GM19324 (cell line): ENCODE results near the gene MCM3AP.
A peak's percentile ranks its signal among the peaks of the same experiment; 100 is the strongest.

Source experiments
- ATAC-seq: cut with Tn5 transposase; IDR thresholded peaks from one replicate; pipeline ENCODE4 v1.9.1; 2021; ENCODE audit warnings: mild to moderate bottlenecking, moderate library complexity; ENCODE audit not compliant: unreplicated experiment, low FRiP score

Gene MCM3AP

DNA sequence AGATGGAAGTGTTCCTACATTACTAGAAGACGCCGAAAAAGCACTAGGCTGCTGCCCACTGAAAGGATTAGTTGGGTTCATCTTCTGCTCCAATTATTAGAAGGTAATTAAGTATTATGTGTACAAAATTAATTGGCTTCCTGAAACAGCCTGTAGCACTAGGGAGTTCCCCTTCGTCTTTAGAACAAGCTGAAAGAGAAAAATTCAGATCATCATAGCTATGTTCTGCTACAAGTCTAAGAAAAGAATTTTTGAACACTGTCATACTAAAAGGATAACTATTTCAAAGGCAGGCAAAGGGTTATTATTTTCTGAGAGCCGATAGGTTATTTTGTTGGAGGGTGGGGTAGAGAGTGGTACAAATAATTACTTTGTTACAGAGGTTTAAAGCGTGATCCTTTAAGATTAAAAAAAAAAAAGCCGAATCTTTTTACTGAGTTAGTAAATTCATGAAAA is at the start of gene MCM3AP:
Gene MCM3AP, minus strand, starts transcription at position 406 of the 456 bp plus-strand sequence. Its CDS starts 325 bp downstream, at position 81.
- no peak for ATAC-seq

DNA sequence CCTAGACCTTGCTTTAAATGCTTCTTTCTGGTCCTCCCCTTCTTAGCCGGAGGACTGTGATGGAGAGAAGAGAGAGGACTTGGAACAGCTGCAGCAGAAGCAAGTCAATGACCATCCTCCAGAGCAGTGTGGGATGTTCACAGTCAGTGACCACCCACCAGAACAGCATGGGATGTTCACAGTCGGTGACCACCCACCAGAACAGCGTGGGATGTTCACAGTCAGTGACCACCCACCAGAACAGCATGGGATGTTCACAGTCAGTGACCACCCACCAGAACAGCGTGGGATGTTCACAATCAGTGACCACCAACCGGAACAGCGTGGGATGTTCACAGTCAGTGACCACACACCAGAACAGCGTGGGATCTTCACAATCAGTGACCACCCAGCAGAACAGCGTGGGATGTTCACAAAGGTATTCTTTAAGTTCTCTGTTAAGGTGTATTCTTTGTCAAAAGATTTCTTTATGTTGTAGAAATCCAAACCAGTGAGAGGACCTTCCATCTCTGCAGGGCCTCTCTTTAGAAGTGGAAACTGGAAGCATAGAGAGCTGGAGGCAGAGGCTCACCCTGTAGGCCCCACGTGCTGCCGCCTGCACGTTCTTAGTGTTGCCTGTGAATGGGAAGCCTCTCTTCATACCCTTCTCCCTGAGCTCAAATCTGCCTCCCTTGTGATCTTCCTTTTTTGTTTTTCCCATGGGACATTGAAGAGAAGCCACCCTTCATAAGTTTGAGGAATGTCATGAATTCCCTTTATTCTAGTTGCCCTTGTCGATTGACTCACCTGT is 49.1 kb upstream of the MCM3AP start:
- no peak for ATAC-seq

DNA sequence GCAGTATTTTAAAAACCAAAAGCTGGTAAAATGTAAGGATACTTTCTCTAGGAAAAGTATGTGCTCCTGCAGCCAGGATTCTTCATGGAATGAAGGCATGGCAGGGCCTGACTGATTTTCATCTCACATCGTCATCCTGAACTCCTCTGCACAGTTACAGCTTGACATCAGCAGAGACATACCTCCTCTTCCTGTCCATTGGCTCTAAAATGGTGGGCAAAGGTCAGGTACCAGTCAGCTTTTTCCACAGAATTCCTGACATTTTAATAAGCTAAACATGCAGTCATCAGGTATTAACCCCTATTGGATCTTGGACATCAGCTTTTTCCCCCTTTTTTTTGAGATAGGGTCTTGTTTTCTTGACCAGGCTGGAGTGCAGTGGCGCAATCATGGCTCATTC is 44.4 kb upstream of the MCM3AP start:
- no peak for ATAC-seq

DNA sequence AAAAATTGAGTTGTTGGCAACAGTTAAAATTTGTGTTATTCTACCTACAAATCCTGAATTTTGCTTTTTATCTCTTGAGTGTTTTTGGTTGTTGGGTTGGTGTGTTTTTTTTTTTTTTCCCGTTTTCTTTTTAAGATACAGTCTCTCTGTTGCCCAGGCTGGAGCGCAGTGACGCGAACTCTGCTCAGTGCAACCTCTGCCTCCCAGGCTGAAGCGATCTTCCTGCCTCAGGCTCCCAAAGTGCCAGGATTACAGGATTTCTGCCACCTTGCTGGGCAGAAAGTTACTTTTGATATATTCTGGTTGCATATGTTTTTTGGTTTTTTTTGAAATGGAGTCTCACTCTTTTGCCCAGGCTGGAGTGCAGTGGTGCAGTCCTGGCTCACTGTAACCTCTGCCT is 42.7 kb upstream of the MCM3AP start:
- ATAC-seq = no peak

DNA sequence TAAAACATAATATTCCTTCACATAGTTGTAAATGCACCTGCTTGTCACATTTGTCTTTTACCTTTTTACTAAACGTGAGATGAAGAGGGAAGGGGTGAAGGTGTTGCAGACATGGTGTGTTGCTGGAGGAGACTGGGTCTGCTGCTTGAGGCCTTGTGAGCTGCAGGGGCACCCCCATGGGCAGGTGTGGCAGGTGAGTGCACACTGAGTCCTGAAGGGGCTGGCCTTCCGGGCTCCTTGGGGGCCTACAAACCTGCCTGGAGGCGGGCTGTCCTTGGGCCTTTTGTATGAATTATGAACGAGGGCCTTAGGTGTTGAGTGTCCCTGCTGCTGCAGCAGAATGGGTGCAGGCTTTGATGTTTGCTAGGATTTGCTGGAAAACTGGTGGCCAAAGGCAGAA is 42.3 kb upstream of the MCM3AP start:
- ATAC-seq = no peak

DNA sequence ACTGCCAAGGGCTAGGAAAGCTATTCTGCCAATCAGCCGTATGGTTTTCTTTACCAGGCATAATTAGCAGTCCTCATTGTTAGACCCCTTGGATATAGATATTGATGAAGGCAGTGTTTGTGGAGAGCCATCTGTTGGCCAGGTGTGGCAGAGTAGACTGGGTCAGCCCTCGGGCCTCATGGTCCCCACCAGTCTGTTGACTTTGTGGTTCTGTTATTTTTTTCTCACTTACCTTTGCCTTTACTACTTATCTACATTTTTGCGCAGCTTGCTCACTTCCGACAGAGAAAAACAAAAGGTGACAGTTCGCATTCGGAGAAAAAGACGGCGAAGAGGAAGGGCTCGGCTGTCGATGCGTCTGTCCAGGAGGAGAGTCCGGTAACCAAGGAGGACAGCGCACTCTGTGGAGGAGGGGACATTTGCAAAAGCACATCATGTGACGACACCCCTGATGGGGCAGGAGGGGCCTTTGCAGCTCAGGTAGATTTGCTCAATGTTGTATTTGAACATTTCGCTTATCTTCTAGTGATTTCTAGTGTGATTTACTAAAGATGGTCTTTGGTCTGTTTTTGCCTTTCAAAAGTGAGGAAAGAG is 40.8 kb upstream of the MCM3AP start:
- no peak for ATAC-seq

DNA sequence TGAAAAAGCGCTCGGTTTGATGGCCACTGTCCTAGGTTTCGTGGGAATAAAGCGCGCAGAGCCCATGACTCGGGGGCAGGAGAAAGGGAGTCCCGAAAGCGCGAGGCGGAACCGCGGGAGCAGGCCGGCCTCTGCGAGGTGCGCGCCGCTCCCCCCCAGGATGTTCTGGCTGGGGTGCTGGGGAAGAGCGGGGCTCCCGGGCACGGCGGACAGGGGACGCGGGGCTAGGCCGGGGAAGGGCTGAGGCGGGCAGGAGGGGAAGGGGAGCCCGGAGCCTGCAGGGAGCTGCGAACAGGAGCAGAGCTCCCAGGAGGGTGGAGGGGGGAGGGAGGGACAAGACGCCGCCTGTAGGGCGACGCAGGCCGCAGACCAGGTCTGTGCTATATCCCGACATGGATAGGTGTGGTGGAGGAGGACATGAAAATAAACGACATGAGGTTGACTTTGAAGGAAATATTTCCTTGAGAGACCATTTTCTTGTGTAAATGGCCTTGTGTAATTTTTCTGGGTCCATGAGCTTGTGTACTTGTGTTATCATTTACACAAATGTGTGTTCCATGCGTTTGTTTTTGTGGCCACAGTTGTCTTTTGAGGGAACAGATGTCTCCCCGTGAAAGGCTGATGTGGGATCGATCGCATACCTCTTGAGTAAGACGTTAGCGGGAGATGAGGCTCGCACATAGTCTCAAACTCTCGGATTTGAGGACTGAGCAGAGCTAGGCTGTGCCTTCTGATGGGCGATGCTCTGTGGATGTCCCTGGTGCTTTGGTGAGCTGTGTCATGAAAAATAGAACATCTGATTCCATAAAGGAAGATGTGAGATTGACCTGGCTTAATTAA is 39.9 kb upstream of the MCM3AP start:
- no peak for ATAC-seq

DNA sequence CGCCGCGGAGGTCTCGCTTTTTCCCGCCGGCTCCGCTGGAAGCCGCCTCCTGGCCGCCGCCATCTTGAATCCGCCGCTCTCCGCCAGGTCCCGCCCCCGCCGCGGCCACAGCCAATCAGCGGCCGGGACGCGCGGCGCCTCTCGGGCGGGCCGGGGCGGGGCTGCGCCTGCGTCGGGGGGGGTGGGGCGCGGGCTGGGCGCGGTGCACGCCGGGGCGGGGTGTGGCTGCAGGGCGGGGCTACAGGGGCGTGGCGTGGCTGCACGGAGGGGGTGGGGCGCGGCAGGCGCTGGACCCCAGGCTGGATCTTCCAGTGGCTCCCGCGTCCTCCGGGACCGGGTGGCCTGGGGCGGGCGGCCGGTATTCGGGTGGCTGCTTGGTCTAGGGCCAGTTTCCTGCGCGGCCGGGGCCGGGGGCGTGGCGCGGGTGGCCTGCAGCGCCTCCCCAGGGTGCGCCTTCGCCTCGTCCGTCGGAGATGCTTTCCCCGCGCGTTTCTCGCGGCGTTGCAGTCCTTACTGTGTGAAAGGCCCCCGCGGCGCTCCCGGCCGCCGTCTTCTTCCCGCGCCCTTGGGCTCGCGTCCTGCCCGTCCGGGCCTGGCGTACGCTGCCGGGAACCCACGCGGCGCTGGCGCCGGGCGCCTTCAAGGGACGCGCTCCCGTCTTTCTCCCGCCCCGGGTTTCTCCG is 39.1 kb upstream of the MCM3AP start:
- peak; percentile 60 for ATAC-seq

DNA sequence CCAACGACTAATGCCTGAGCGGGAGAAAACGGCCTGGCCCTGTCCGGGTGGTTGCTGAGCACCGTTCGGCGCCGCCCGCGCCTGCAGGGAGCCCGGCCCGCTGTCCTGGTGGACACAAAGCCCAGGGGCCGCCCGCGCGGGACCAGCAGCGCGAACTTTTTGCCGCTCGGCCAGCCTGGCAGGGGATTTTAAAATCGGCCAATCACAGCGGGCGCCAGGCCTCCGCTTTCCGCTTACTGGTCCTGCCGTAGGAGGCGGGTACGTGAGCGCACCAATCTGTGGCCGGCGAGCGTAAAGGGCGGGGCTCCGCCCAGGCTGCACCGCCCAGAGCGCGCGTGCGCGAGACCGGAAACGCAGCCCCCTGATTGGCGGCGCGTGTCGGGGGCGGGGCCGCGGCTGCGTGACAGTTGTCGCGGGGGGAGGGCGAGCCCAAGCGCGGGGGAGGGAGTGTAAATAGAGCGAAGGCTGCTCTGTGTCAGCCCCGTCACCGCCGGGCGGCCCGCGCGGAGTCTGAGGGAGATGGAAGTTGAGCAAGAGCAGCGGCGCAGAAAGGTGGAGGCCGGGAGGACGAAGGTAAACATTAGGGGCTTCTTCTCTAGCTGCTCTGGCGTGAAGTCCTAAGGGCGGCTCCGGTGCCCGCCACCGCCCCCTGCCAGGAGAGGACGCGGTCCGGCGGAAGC is 38.4 kb upstream of the MCM3AP start, which contains the start of the genes C21orf58 and PCNT:
Gene C21orf58, minus strand, starts transcription at position 161 of the 680 bp plus-strand sequence. CDS start 1,132 bp downstream, outside the sequence.
Gene PCNT, plus strand, starts transcription at position 447 of the 680 bp plus-strand sequence. Its CDS starts 73 bp downstream, at position 520.
- peak; percentile 86 for ATAC-seq

DNA sequence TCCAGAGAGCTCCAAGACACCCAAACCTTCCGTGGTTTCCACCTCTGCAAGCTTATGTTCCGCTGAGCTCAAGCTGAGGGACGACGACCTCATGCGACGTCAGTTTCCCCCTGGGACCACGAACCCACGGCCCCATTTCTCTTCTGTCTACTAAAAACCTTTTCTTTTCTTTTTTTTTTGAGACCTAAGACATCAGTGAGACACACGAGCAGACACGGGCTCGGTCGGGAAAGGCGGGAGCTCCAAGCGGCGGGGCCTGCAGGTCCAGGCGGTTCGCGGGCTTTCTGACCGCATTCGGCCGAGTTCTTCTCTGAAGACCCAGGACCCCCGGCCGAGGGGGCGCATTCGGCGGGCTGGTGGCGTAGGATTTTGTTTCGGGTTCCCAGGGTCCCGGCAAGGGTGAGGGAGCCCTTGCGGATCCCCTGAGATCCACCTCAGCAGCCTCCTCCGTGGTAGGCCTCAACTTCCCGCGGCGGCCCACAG is 37.9 kb upstream of the MCM3AP start:
- ATAC-seq = peak; percentile 11

DNA sequence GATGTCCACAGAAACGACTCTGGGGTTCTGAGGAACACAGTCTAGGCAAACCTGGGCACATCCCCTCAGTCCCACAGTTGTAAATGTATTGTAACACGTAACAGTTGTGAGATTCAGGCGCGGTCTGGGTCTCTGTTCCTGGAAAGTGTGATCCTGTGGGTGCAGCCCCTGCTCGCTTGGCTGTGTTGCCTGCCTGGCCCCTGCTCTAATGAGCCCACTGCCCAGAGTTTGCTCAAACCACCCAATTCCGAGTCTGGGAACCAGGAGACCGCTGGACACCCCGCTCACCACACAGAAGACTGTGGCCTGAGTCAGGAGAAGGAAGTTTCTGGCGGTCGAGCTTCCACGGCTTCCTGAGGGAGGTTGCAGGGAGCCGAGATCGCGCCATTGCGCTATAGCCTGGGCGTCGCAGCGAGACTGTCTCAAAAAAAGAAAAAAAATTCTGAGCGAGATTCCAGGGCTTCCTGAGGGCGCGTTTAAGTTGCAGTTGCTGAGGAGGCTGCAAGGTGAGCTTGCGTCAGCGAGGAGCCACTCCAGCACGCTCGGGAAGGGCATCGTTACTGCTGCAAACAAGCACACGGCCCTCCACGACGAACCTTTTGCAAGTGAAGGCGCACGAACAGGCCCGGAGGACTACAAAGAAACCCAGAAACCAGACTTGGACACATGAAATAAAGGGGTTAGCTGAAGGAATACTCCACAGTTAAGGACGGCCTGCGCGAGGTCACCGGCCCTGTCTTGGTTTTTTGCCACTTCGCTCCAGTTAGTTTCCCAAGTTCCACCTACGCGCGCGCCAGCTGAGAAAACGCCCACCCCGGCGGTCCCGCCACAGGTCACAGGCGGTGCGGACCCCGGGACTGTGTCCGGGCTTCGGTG is 37.2 kb upstream of the MCM3AP start:
- ATAC-seq = no peak

DNA sequence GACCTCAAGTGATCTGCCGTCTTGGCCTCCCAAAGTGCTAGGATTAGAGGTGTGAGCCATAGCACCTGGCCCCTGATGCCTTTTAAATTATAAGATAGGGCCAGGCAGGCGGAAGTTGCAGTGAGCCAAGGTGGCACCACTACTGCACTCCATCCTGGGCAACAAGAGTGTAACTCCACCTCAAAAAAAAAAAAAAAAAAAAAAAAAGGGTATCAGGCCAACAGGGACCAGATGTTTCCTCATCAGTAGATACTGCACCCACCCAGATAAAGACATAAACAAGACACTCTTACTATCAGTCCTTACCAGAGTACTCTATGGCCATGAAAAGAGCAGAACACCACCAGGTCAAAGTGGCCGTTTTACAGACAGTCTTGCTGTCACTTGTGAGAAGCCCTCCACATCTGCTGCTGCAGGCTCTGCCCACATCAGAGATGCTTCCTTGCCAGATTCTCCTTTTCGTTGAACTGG is 35.0 kb upstream of the MCM3AP start:
- no peak for ATAC-seq

DNA sequence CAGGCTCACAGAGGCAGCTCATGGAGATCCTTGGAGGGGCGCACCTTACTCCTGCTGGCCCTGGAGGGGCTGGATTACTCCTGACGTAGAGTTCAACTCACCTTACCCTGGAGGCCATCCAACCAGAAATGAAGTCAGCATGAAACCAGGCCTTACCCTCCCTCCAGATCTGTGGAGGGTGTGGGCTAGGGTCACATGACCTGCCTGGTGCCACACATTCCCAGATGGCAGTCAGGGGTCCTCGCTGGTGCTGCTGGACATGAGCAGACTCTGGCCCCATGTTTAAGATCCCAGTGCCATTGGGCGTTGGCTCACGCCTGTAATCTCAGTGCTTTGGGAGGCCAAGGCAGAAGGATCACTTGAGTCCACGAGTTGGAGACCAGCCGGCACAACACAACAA is 33.8 kb upstream of the MCM3AP start:
- ATAC-seq = no peak

DNA sequence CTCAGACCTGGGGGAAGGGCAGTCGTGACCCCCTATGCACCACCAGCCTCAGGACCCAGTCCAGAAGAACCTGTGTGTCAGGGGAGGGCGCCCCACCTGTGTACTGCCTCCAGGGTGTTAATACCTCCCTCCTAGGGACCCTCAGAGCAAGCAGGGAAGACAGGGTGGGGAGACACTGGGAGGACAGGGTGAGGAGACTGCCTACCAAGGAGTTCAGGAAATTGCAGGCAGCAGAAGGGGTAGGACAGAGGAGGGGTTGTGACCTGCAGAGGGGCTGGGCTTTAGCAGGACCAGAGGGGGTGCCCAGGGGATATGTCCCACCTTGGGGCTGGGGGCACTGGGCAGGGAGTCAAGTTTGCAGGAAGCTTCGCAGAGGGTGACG is 33.0 kb upstream of the MCM3AP start:
- ATAC-seq = no peak

DNA sequence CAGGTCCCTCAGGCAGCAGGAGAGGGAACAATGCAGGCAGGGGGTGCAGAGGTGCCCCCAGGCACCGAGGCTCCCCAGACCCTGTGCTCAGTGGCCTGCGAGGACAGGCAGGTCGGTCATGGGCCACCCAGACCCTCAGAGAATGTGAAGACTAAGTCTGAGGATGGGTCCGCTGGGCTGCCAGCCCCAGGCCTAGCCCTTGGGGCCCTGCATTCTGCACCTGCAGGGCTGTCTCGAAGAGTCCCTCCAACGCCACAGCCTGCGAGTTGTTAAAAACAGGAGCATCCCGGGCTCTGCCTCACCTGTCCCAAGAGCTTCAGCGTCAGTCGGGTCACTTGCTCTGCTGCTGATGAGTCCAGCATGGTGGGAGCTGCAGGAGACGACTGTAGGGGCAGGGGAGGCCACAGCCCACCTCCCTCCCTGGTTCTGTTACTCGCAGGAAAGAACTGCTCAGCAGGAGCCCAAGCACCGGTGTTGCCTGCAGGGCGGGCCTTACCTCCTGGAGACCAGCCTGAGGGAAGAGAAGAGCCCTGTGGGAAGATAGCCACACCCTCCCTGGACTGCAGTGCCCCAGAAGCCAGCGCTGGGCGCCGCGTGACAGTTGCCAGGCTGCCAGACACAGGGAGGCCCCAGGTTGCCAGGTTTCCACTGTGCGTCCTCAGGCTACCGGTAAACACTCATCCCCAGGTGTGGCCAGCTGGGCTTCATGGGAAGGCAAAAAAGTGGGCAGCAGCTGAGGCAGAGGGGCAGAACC is 32.5 kb upstream of the MCM3AP start:
- no peak for ATAC-seq

DNA sequence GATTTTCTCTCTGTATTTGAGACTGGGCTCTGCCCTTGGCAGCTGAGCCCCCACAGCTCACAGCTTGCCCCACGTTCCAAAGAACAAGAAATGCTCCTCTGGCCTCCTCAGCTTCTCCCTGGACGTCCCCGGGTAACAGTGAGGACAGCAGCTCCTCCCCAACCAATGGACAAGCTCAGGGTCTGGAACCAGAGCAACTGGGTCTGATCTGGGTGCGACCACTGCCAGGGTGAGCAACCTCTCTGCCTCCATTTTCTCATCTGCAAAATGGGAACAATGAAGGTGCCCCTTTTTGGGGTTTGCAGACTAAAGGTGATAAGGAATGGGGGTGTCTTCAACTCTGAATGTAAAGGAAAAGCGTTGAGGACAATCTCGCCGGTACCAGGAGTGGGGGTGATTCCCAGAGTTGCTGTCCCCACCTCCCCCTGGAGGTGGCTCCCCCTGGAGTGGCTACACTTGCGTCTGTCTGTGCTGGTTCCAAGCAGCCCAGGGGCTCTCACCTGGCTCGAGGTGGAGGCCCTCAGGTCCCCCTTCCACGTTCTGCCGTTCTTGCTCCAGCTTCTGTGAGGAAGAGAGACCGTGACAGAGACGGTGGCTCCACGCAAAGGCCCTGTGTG is 31.4 kb upstream of the MCM3AP start:
- ATAC-seq = no peak

DNA sequence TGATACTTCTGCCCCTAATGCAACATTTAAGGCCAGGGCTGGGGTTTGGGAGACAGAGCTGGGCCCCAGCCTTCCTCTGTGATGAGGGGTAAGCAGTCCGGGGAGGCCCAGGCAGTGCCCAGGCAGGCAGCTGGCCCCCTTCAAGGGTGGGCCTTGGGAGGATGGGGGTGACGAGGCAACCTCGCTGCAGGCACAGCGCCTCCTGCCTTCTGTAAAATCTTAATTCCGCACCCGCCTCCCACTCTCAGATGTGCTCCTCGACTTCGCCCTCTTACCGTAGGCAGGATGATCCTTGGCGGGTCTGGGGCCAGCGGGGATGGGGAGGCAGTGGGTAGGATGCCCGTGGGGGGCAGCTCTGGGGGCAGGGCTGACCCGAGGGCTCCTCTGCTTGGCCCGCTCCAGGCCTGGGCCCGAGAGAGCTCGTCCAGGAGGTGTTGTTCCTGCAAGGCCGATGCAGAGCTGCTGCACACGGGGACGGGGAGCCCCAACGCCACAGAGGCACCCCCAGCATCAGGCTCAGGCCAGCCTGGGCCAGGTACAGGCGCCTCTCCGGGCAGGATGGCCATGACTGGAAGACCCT is 29.1 kb upstream of the MCM3AP start:
- no peak for ATAC-seq
